ENCODE data around the gene HSPBP1.

Gene HSPBP1

GRCh38 chr19:55273978-55274707, 5.8 kb downstream of the HSPBP1 start:
- no peak for DNase-seq

GRCh38 chr19:55272142-55272541, 7.8 kb downstream of the HSPBP1 start:
- no peak for DNase-seq

- DNase-seq = no peak
Measured at GRCh38 chr19:55270172-55270942, 9.6 kb downstream of the HSPBP1 start.

- DNase-seq = no peak
Measured at GRCh38 chr19:55269299-55269698, 10.6 kb downstream of the HSPBP1 start.

GRCh38 chr19:55266840-55267239, 13.1 kb downstream of the HSPBP1 start:
- DNase-seq = no peak

- DNase-seq = no peak
Measured at GRCh38 chr19:55266404-55266803, 13.5 kb downstream of the HSPBP1 start.

GRCh38 chr19:55265723-55266386, 14.1 kb downstream of the HSPBP1 start:
- DNase-seq = no peak

- DNase-seq = no peak
Measured at GRCh38 chr19:55265173-55265572, 14.7 kb downstream of the HSPBP1 start.

- DNase-seq = no peak
Measured at GRCh38 chr19:55264531-55264930, 15.4 kb downstream of the HSPBP1 start.

- DNase-seq = no peak
Measured at GRCh38 chr19:55262359-55262758, 17.6 kb downstream of the HSPBP1 start.

GRCh38 chr19:55261671-55262126, 18.2 kb downstream of the HSPBP1 start:
- DNase-seq = no peak

GRCh38 chr19:55259540-55260210, 20.2 kb downstream of the HSPBP1 start:
- DNase-seq = no peak

GRCh38 chr19:55258828-55259539, 20.9 kb downstream of the HSPBP1 start, which contains the start of gene PPP6R1:
Gene PPP6R1, minus strand, starts transcription at chr19:55259017. Its CDS starts 11,914 bp downstream, at chr19:55247103.
- peak; percentile 91 to 93 for DNase-seq

GRCh38 chr19:55258476-55258827, 21.5 kb downstream of the HSPBP1 start:
- DNase-seq = peak; percentile 23 to 64

- peak; percentile 22 to 30 for DNase-seq
Measured at GRCh38 chr19:55257461-55258420, 22.2 kb downstream of the HSPBP1 start.

- DNase-seq = no peak
Measured at GRCh38 chr19:55256562-55257460, 23.1 kb downstream of the HSPBP1 start.

GRCh38 chr19:55255618-55256423, 24.1 kb downstream of the HSPBP1 start:
- peak; percentile 55 to 58 for DNase-seq

- no peak for DNase-seq
Measured at GRCh38 chr19:55254625-55254977, 25.3 kb downstream of the HSPBP1 start.

All from stimulated activated CD4-positive, alpha-beta T cell treated with anti-CD3 and anti-CD28 coated beads, Interleukin-4, amount 100 ng/mL, for 4 hours (primary cell).